ENCODE measurements around the gene ANKS3.

Gene ANKS3

GRCh38 chr16:4685292-4685691 is 48.8 kb downstream of the ANKS3 start:
- TF ChIP-seq ZFX (IDR thresholded peaks at IDR 0.05), result no peak
- TF ChIP-seq, protein P1, sequence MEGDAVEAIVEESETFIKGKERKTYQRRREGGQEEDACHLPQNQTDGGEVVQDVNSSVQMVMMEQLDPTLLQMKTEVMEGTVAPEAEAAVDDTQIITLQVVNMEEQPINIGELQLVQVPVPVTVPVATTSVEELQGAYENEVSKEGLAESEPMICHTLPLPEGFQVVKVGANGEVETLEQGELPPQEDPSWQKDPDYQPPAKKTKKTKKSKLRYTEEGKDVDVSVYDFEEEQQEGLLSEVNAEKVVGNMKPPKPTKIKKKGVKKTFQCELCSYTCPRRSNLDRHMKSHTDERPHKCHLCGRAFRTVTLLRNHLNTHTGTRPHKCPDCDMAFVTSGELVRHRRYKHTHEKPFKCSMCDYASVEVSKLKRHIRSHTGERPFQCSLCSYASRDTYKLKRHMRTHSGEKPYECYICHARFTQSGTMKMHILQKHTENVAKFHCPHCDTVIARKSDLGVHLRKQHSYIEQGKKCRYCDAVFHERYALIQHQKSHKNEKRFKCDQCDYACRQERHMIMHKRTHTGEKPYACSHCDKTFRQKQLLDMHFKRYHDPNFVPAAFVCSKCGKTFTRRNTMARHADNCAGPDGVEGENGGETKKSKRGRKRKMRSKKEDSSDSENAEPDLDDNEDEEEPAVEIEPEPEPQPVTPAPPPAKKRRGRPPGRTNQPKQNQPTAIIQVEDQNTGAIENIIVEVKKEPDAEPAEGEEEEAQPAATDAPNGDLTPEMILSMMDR (conservative IDR thresholded peaks at IDR 0.05), result no peak
- H3K27ac ChIP-seq, result no peak overlapping the region

DNA sequence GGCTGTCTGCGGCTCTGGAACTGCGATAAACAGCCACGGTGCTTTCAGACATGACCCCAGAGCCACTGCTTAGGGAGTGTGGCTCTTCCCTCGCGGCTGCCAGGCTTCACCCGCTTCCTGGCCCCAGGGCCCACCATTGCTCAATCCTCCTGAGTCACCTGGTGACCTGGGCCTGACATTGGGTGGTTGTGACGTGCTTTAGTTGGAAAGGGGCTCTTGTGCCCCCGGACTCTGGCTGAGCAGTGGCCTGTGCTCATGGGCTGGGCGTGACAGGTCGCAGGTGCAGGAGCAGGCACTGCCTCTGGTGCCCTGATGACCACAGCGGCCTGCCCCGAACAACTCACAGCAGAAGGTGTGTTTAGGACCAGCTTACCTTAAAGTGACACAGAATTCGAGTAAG is 49.3 kb downstream of the ANKS3 start:
- no peak for TF ChIP-seq ZFX (IDR thresholded peaks at IDR 0.05)
- TF ChIP-seq, protein P1 (conservative IDR thresholded peaks at IDR 0.05), result no peak
- no peak overlapping the region for H3K27ac ChIP-seq

DNA sequence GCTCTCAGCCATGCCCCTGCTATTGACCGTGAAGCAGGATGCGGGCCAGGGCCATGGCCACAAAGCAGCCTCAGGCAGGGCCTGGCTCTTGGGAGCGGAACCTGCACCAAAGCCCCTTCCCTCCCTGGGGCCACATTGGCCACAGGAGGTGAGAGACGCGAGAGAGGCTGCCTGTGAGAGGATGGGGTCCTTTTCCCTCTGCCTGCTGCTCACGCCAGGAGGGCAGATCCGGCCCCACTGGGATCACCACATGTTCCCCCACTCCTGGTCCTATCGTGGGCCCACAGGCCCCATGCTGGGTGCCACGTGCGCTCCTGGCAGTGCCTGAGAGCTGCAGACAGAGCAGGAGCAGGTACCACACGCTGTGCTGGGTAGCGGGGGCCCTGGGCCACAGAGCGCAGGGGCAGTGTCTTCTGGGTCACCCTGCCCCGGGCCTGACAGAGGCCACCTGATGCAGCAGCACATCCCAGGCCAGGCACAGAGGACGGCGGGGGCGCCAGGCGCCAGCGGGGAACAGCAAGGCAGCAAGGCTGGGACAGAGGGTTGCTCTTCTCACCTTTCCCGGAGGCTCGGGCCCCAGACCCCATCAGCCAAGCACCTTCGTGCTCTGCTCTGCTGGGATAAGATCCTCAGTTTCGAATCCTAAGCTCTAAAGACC is 49.9 kb downstream of the ANKS3 start:
- TF ChIP-seq, protein P1 (conservative IDR thresholded peaks at IDR 0.05), result no peak
- no peak for TF ChIP-seq ZFX (IDR thresholded peaks at IDR 0.05)
- no peak overlapping the region for H3K27ac ChIP-seq

- no peak for TF ChIP-seq ZFX (IDR thresholded peaks at IDR 0.05)
- TF ChIP-seq, protein P1 (conservative IDR thresholded peaks at IDR 0.05), result no peak; the same call in 1 of the 2 replicates
- H3K27ac ChIP-seq, result no peak overlapping the region
Measured at GRCh38 chr16:4683255-4684057, 50.6 kb downstream of the ANKS3 start.

DNA sequence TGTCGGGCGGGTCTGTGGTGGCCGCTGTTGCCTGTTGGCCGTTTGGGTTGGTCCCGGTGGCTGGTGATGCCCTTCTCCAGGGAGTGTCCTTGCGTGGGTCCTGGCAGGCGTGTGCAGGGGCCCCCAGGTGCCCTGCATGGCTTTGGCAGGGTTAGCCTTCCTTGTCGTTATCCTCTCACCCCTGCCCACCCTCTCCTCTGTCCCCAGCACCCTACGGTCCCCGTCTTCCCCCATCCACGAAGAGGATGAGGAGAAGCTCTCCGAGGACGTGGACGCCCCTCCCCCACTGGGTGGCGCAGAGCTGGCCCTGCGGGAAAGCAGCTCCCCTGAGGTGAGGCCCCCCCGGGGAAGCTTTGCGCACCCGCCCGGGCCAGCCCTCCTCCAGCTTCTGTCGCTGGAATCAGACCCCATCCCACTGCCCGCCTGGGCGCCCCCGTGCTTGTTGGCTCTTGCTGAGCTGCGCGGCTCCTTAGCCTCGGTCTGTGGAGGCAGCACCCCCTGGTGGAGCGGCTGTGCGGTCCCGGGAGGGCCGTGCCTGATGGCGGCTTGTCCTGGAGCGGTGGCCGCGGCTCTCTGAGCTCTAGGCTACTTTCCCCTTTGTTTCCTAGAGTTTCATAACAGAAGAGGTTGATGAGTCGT is 51.3 kb downstream of the ANKS3 start:
- no peak for TF ChIP-seq ZFX (IDR thresholded peaks at IDR 0.05)
- TF ChIP-seq, protein P1 (conservative IDR thresholded peaks at IDR 0.05), result no peak; the same call in 1 of the 2 replicates
- no peak overlapping the region for H3K27ac ChIP-seq

DNA sequence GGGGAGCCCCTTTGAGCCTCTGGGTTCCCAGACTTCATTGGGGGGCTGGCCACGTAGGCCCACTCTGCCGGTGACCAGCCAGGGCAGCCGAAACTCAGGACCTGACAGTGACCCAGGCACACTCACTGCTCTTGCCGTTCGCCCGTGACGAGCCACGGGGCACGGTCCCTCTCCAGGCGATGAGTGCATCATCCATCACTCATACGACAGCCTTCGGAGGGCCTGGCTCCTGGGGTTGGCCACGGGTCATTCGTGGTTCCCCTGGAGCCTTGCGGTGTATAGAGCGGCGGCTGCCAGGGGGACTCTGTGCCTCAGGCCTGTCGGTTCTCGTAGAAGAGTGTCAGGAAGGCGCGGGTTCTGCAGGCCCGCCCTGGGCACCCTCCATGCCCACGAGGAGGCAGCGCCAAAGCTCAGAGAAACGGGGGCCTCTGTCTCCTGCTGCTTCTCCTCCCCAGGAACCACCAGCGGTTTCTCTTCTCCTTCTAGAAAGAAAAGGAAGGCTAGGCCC is 51.9 kb downstream of the ANKS3 start:
- no peak overlapping the region for H3K27ac ChIP-seq
- TF ChIP-seq, protein P1 (conservative IDR thresholded peaks at IDR 0.05), result no peak
- no peak for TF ChIP-seq ZFX (IDR thresholded peaks at IDR 0.05)

Measured in C4-2B (cell line).